Neutrophil (primary cell): ENCODE measurements around the gene MTCL1.

ENCODE experiments used
- H3K27ac ChIP-seq: fragments of 200-600 bp; sonication (generic); 2 replicates; pipeline ENCODE4 v1.5.1; 2016; ENCODE audit warnings: mild to moderate bottlenecking, moderate library complexity
- H3K27me3 ChIP-seq: fragments of 200-600 bp; sonication (generic); 2 replicates; pipeline ENCODE4 v1.6.0; 2016; ENCODE audit warnings: mild to moderate bottlenecking
- H3K36me3 ChIP-seq: fragments of 200-600 bp; sonication (generic); 2 replicates; pipeline ENCODE4 v1.5.1; 2017
- H3K4me1 ChIP-seq, 2 experiments: fragments of 200-600 bp in 1 of 2; sonication (generic) in 1 of 2; 1 replicate in 1 of 2; 2 replicates in 1 of 2; pipeline versions ENCODE4 v1.5.1 to v1.6.1; 2013 to 2016; ENCODE audit warnings: low read depth in 1 of 2, low read length in 1 of 2, mild to moderate bottlenecking in 1 of 2, moderate library complexity in 1 of 2; ENCODE audit not compliant: control insufficient read depth in 1 of 2, insufficient read depth in 1 of 2
- H3K4me3 ChIP-seq, 2 experiments: fragments of 200-600 bp in 1 of 2; sonication (generic) in 1 of 2; 1 replicate in 1 of 2; 2 replicates in 1 of 2; pipeline ENCODE4 v1.5.1; 2013 to 2016; ENCODE audit warnings: low read depth in 1 of 2, low read length in 1 of 2, mild to moderate bottlenecking in 1 of 2, moderate library complexity in 1 of 2
- H3K9me3 ChIP-seq: fragments of 200-600 bp; sonication (generic); 2 replicates; pipeline ENCODE4 v1.5.1; 2016
- CTCF ChIP-seq: fragments of 200-600 bp; sonication (generic); IDR thresholded peaks from 2 replicates; pipeline ENCODE4 v1.5.1; 2016; ENCODE audit warnings: antibody characterized with exemption

The MTCL1 gene

GRCh38 chr18:8866679-8867078 lies 161.3 kb downstream of the MTCL1 start:
- H3K27ac ChIP-seq = no peak overlapping the region
- no peaks in the 10 kb centered on the region for H3K27me3 ChIP-seq
- TF ChIP-seq CTCF = no peak
- no peaks in the 10 kb centered on the region for H3K4me1 ChIP-seq
- H3K9me3 ChIP-seq = no peaks in the 10 kb centered on the region
- H3K4me3 ChIP-seq = no peak overlapping the region
- H3K36me3 ChIP-seq = no peaks in the 10 kb centered on the region

GRCh38 chr18:8868276-8868675 lies 162.9 kb downstream of the MTCL1 start:
- no peak overlapping the region for H3K4me3 ChIP-seq
- H3K4me1 ChIP-seq = no peaks in the 10 kb centered on the region
- no peaks in the 10 kb centered on the region for H3K27me3 ChIP-seq
- no peaks in the 10 kb centered on the region for H3K9me3 ChIP-seq
- H3K27ac ChIP-seq = no peak overlapping the region
- no peaks in the 10 kb centered on the region for H3K36me3 ChIP-seq
- TF ChIP-seq CTCF = no peak

GRCh38 chr18:8868779-8869415 lies 163.5 kb downstream of the MTCL1 start:
- no peak overlapping the region for H3K27ac ChIP-seq
- no peaks in the 10 kb centered on the region for H3K36me3 ChIP-seq
- no peaks in the 10 kb centered on the region for H3K9me3 ChIP-seq
- no peaks in the 10 kb centered on the region for H3K4me1 ChIP-seq
- H3K4me3 ChIP-seq = no peak overlapping the region
- no peaks in the 10 kb centered on the region for H3K27me3 ChIP-seq
- no peak for TF ChIP-seq CTCF

GRCh38 chr18:8869696-8870095 lies 164.3 kb downstream of the MTCL1 start:
- Histone ChIP-seq H3K27me3 (peaks cover under 1% of the 10 kb centered on the region), H3K36me3 (no peaks in the 10 kb centered on the region), H3K4me3 (no peak overlapping the region), H3K9me3 (no peaks in the 10 kb centered on the region), H3K4me1 (no peaks in the 10 kb centered on the region), H3K27ac (no peak overlapping the region)
- TF ChIP-seq CTCF = no peak

- H3K9me3 ChIP-seq = no peaks in the 10 kb centered on the region
- no peak overlapping the region for H3K27ac ChIP-seq
- no peaks in the 10 kb centered on the region for H3K4me1 ChIP-seq
- no peak overlapping the region for H3K4me3 ChIP-seq
- H3K36me3 ChIP-seq = no peaks in the 10 kb centered on the region
- no peak for TF ChIP-seq CTCF
- H3K27me3 ChIP-seq = peaks cover 3% of the 10 kb centered on the region
Observed at GRCh38 chr18:8870528-8870927, 165.2 kb downstream of the MTCL1 start.
